Astrocyte of the spinal cord (primary cell): ENCODE measurements around the gene MACROD2.

Experiments
- DNase-seq: peaks from one replicate; pipeline ENCODE4 v3.0.0; 2011; ENCODE audit warnings: low read depth, low spot score
- H3K4me3 ChIP-seq: 2 replicates; pipeline ENCODE4 v1.5.1; 2011; ENCODE audit warnings: low read depth, mild to moderate bottlenecking, low read length, moderate library complexity
- CTCF ChIP-seq: IDR thresholded peaks from 2 replicates; pipeline ENCODE4 v1.5.1; 2012; ENCODE audit warnings: low read depth, mild to moderate bottlenecking, low read length, inconsistent platforms
- in situ Hi-C: cut with HindIII; loops from 2 replicates; pipeline ENCODE4 v1.10.0; 2017; ENCODE audit warnings: low sequenced_read_pairs

Gene MACROD2

DNA sequence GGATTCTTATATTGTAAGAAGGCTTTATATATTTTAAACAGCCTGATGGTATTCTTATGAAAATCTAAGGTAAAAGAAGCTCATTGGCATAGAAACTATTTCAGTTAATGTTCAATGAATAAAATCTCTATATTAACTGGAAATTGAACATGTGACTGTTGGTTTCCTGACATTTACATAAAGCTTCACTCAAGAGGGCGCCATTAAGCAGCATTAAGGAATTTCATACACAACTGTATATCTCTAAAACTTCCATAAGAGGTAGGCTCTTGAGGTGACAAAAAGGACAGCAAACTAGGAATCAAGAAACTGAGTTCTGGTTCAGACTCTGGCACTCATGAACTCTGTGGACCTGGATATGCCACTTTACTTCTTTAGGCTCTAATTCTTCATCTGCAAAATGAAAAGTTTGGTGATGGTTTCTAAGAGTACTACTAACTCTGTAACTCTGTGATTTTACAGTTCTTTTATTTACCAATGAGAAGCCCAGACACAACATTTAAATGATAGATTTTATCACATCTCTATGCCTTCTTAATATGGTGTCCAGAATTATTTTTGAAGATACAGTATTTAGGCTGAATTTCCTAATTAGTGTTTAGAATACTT is 194.6 kb downstream of the MACROD2 start:
- H3K4me3 ChIP-seq, result no peak overlapping the region
- DNase-seq, result peak; percentile 54
- in situ Hi-C loops, result no loop called here
- peak; percentile 50 for TF ChIP-seq CTCF

DNA sequence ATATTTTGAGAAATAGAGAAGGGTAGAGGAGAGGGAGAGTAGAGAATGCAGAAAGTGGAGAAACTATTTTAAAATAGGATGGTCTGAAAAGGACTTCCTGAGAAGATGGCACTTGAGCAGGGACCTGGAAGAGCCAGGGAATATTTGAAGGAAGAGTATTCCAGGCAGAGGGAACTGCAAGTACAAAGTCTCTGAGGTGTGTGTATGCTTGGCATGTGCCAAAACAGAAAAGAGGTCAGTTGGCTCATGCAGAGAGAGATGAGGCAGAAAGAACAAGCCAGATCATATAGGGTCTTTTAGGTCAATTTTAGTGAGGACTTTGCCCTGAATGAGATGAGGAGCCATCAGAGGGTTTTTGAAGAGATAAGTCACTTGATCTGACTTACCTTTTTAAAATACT is 196.2 kb downstream of the MACROD2 start:
- TF ChIP-seq CTCF, result no peak
- no peak overlapping the region for H3K4me3 ChIP-seq
- DNase-seq, result no peak
- in situ Hi-C loops, result no loop called here

- no peak for DNase-seq
- H3K4me3 ChIP-seq, result no peak overlapping the region
- in situ Hi-C loops, result no loop called here
- no peak for TF ChIP-seq CTCF
Observed at GRCh38 chr20:14193443-14193842, 198.1 kb downstream of the MACROD2 start.

- H3K4me3 ChIP-seq, result no peak overlapping the region
- in situ Hi-C loops, result no loop called here
- TF ChIP-seq CTCF, result peak; percentile 10
- no peak for DNase-seq
Observed at GRCh38 chr20:14193885-14194284, 198.6 kb downstream of the MACROD2 start.

- no peak for TF ChIP-seq CTCF
- in situ Hi-C loops, result no loop called here
- peak; percentile 46 for DNase-seq
- H3K4me3 ChIP-seq, result no peak overlapping the region
Observed at GRCh38 chr20:14197097-14197496, 201.8 kb downstream of the MACROD2 start.

DNA sequence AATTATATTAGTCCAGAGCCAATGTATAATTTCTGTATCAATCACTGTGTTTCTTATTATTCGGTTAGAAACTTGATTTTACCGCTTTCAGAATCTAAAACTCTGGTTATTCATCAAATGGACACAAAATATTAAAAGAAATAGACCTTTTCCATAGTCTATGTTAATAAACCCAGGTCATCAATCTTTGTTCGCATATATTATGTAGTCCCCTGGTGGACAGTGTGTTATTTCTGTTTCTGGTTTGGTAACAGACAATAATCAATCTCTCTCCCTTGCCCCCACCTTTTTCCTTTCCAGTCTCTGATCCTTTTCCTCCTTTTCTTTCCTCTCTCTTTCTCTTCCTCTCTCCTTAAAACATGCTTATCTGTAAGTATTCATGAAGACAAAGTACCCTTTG is 203.1 kb downstream of the MACROD2 start:
- in situ Hi-C loops, result no loop called here
- H3K4me3 ChIP-seq, result no peak overlapping the region
- TF ChIP-seq CTCF, result no peak
- DNase-seq, result no peak

- no peak for DNase-seq
- no peak overlapping the region for H3K4me3 ChIP-seq
- TF ChIP-seq CTCF, result no peak
- in situ Hi-C loops, result no loop called here
Observed at GRCh38 chr20:14199111-14199510, 203.8 kb downstream of the MACROD2 start.
